ENCODE results near the gene NOLC1. TPM values are rescaled to one million over a fixed set of nuclear protein-coding genes. Genes with fewer than 3 reads are reported as not detected.

The NOLC1 gene
- total RNA-seq, 1 donor from 2014 or later = 51.1 TPM

DNA sequence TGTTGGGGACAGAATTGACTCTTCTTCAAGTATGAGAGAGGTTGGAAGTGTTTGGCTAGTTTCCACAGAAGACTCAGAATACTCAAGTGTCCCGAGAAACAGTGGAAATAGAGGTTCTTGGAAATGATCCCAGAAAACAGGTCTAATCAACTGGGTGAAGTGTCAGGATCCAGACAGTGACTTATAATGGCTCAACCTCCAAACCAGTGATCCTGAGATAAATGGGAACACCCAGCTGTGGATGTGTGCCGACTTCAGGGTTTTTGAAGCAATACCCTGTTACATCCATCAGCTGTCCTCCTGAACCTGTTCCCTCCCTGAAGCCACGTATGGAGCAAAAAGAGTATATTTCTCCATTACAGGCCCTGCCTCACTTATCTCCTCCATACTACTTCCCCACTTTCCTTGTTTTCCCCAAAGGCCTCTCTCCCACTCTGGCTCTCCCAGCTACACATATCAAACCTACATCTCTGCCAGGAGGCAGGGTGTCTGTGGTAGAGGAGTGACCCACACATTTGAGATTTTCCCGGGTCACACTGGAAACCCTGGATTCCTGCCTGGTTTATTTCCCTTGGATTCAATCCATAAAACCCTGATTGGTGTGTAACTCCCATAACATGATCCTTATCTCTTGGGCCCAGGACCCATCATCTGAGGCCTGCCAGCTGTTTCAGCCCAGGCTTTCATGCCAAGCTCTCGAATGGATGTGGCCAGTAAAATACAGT, 56.3 kb downstream of the NOLC1 start:
- peak; percentile 40 for DNase-seq

- no peak for DNase-seq
These were observed 59.6 kb downstream of the NOLC1 start for GRCh38 chr10:102211615-102212299.

Other genes with a start within 250 kb of the NOLC1 start
- gene ARMH3, start 96.2 kb upstream of the NOLC1 start, total RNA-seq = 20.0 TPM
- 23.0 TPM for gene HPS6, start 87.0 kb upstream of the NOLC1 start, total RNA-seq
- gene LDB1, start 32.0 kb upstream of the NOLC1 start, total RNA-seq = 54.0 TPM
- 14.6 TPM for gene PPRC1, start 19.3 kb upstream of the NOLC1 start, total RNA-seq
- gene ELOVL3, start 73.9 kb downstream of the NOLC1 start, total RNA-seq = not detected
- gene PITX3, start 89.1 kb downstream of the NOLC1 start, total RNA-seq = 3.2 TPM
- 37.4 TPM for gene GBF1, start 93.1 kb downstream of the NOLC1 start, total RNA-seq
- gene NFKB2, start 243.3 kb downstream of the NOLC1 start, total RNA-seq = 19.8 TPM

All from tongue (tissue), 2 donors.